H1 (cell line): Measurements from ENCODE around the gene PRICKLE1. TPM values are rescaled to one million over a fixed set of nuclear protein-coding genes. Genes with fewer than 3 reads are reported as not detected.

Source experiments
- CTCF ChIA-PET: fragments of 300-600 bp; sonication (Branson Sonifier 250); formaldehyde crosslinking; loops from one replicate; lab custom pipeline; 2021; ENCODE audit not compliant: partially characterized antibody; lab: Charles Lee
- POLR2A ChIA-PET: fragments of 300-600 bp; sonication (Branson Sonifier 250); formaldehyde crosslinking; loops from one replicate; lab custom pipeline; 2021; ENCODE audit warnings: inconsistent platforms; ENCODE audit not compliant: partially characterized antibody; lab: Charles Lee
- DNase-seq, 2 experiments: peaks; one replicate each; pipeline versions ENCODE4 v3.0.0 to v3.0.0-alpha.2; 2010 to 2022; ENCODE audit warnings: low spot score in 2 of 2, low read depth in 1 of 2, mixed read lengths in 1 of 2
- FAIRE-seq: peaks from 2 replicates; lab custom pipeline; 2011; peaks lifted over from hg19 to GRCh38; lab: Jason Lieb, UNC
- H2AFZ ChIP-seq: 2 replicates; pipeline ENCODE4 v1.8.1; 2012; ENCODE audit warnings: low read length, inconsistent platforms
- H2AK5ac ChIP-seq: 2 replicates; pipeline ENCODE4 v1.6.1; 2013; ENCODE audit warnings: low read depth, low read length
- H2BK120ac ChIP-seq: replicated peaks from 2 replicates; pipeline ENCODE3; 2013; ENCODE audit warnings: low read depth, low read length, inconsistent platforms
- H2BK12ac ChIP-seq: 2 replicates; pipeline ENCODE4 v1.6.1; 2013; ENCODE audit warnings: low read depth, low read length
- H2BK15ac ChIP-seq: 2 replicates; pipeline ENCODE4 v1.6.1; 2013; ENCODE audit warnings: low read length
- H2BK20ac ChIP-seq: 2 replicates; pipeline ENCODE4 v1.6.1; 2013; ENCODE audit warnings: low read length
- H2BK5ac ChIP-seq: 2 replicates; pipeline ENCODE4 v1.6.1; 2013; ENCODE audit warnings: low read depth, low read length
- H3K14ac ChIP-seq: 2 replicates; pipeline ENCODE4 v1.6.1; 2013; ENCODE audit warnings: inconsistent platforms; ENCODE audit not compliant: insufficient read length
- H3K18ac ChIP-seq: 2 replicates; pipeline ENCODE4 v1.6.1; 2013; ENCODE audit warnings: low read length; ENCODE audit errors: extremely low read depth
- H3K23ac ChIP-seq: 2 replicates; pipeline ENCODE4 v1.6.1; 2013; ENCODE audit warnings: inconsistent platforms; ENCODE audit not compliant: insufficient read length
- H3K23me2 ChIP-seq: 2 replicates; pipeline ENCODE4 v1.6.1; 2013; ENCODE audit warnings: low read depth, low read length
- H3K27ac ChIP-seq: 2 replicates; pipeline ENCODE4 v1.6.1; 2011; ENCODE audit warnings: low read depth, low read length, inconsistent platforms
- H3K27me3 ChIP-seq, 4 experiments: replicated peaks in 1 of 4; 1 replicate in 1 of 4; 2 replicates in 3 of 4; pipeline versions ENCODE4 v1.6.1 to v1.8.1; 2011 to 2013; ENCODE audit warnings: low read length in 3 of 4, mild to moderate bottlenecking in 3 of 4, inconsistent platforms in 2 of 4, mixed read lengths in 2 of 4, moderate library complexity in 1 of 4; ENCODE audit not compliant: control insufficient read depth in 3 of 4, insufficient read depth in 3 of 4; ENCODE audit errors: extremely low read depth in 1 of 4
- H3K36me3 ChIP-seq, 4 experiments: 2 replicates each; pipeline versions ENCODE4 v1.6.1 to v1.8.1; 2011 to 2013; ENCODE audit warnings: mild to moderate bottlenecking in 4 of 4, low read length in 3 of 4, moderate library complexity in 2 of 4, control low read depth in 1 of 4, inconsistent platforms in 1 of 4; ENCODE audit not compliant: insufficient read depth in 4 of 4, control insufficient read depth in 2 of 4
- H3K4ac ChIP-seq: replicated peaks from 2 replicates; pipeline ENCODE3; 2013; ENCODE audit warnings: low read length, low read depth, mixed read lengths, inconsistent platforms; ENCODE audit not compliant: insufficient read length
- H3K4me1 ChIP-seq, 4 experiments: replicated peaks in 1 of 4; 1 replicate in 1 of 4; 2 replicates in 3 of 4; pipeline versions ENCODE4 v1.6.1 to v1.8.1; 2011 to 2013; ENCODE audit warnings: low read length in 3 of 4, inconsistent platforms in 2 of 4, mixed read lengths in 1 of 4; ENCODE audit not compliant: insufficient read depth in 4 of 4, control insufficient read depth in 3 of 4
- H3K4me2 ChIP-seq, 2 experiments: 2 replicates each; pipeline versions ENCODE4 v1.6.1 to v1.8.1; 2011 to 2013; ENCODE audit warnings: low read depth in 2 of 2, low read length in 2 of 2, control low read depth in 1 of 2, inconsistent platforms in 1 of 2, mild to moderate bottlenecking in 1 of 2; ENCODE audit not compliant: insufficient read depth in 1 of 2
- H3K4me3 ChIP-seq, 4 experiments: fragments of 200-600, 300-600 bp in 1 of 4; sonication (generic), shearing (Covaris generic), sonication (Bioruptor Twin) in 1 of 4; 2 replicates each; pipeline versions ENCODE4 v1.5.1 to v1.8.1; 2011 to 2016; ENCODE audit warnings: low read length in 4 of 4, low read depth in 3 of 4, control low read depth in 2 of 4, inconsistent platforms in 2 of 4, mild to moderate bottlenecking in 2 of 4, mixed read lengths in 1 of 4, moderate library complexity in 1 of 4; ENCODE audit not compliant: insufficient read depth in 2 of 4; ENCODE audit errors: extremely low read depth in 1 of 4
- H3K56ac ChIP-seq: replicated peaks from 2 replicates; pipeline ENCODE3; 2013; ENCODE audit warnings: low read depth, mild to moderate bottlenecking, mixed read lengths, low read length, inconsistent platforms; ENCODE audit not compliant: insufficient read length
- H3K79me1 ChIP-seq: 2 replicates; pipeline ENCODE4 v1.6.1; 2013; ENCODE audit warnings: low read depth, low read length, control low read depth
- H3K79me2 ChIP-seq, 2 experiments: 2 replicates each; pipeline versions ENCODE4 v1.6.1 to v1.8.1; 2012 to 2013; ENCODE audit warnings: low read length in 2 of 2, mild to moderate bottlenecking in 2 of 2, inconsistent platforms in 1 of 2; ENCODE audit not compliant: insufficient read depth in 2 of 2, control insufficient read depth in 1 of 2
- H3K9ac ChIP-seq, 4 experiments: replicated peaks in 1 of 4; 1 replicate in 1 of 4; 2 replicates in 3 of 4; pipeline versions ENCODE4 v1.6.1 to v1.8.1; 2011 to 2013; ENCODE audit warnings: low read depth in 3 of 4, low read length in 3 of 4, control low read depth in 2 of 4, mild to moderate bottlenecking in 2 of 4, moderate library complexity in 2 of 4, inconsistent platforms in 1 of 4; ENCODE audit errors: extremely low read depth in 1 of 4
- H3K9me3 ChIP-seq, 2 experiments: 2 replicates each; pipeline versions ENCODE4 v1.6.1 to v1.8.1; 2012 to 2013; ENCODE audit warnings: mild to moderate bottlenecking in 2 of 2, moderate library complexity in 2 of 2, control low read depth in 1 of 2, inconsistent platforms in 1 of 2, low read depth in 1 of 2, low read length in 1 of 2, mixed read lengths in 1 of 2; ENCODE audit not compliant: insufficient read depth in 2 of 2
- H4K20me1 ChIP-seq, 2 experiments: replicated peaks in 1 of 2; 2 replicates each; pipeline versions ENCODE3 to v1.8.1; 2011 to 2013; ENCODE audit warnings: inconsistent platforms in 2 of 2, low read length in 2 of 2, mild to moderate bottlenecking in 1 of 2; ENCODE audit not compliant: insufficient read depth in 2 of 2, control insufficient read depth in 1 of 2
- H4K5ac ChIP-seq: 2 replicates; pipeline ENCODE4 v1.6.1; 2013; ENCODE audit warnings: low read length, low read depth, mixed read lengths, inconsistent platforms; ENCODE audit not compliant: insufficient read length
- H4K8ac ChIP-seq: 2 replicates; pipeline ENCODE4 v1.8.0; 2013; ENCODE audit warnings: mild to moderate bottlenecking, moderate library complexity, low read length, inconsistent platforms; ENCODE audit not compliant: insufficient read depth; ENCODE audit errors: extremely low read depth
- H4K91ac ChIP-seq: replicated peaks from 2 replicates; pipeline ENCODE3; 2013; ENCODE audit warnings: low read length, mixed read lengths, inconsistent platforms; ENCODE audit not compliant: insufficient read length
- ATF2 ChIP-seq: IDR thresholded peaks from 2 replicates; pipeline ENCODE4 v1.6.1; 2012; ENCODE audit warnings: low read length, inconsistent platforms
- BCL11A ChIP-seq, 2 experiments: IDR thresholded peaks; one replicate each; pipeline ENCODE4 v1.6.1; 2011; ENCODE audit warnings: low read depth in 2 of 2, low read length in 2 of 2, mild to moderate bottlenecking in 2 of 2
- CBX8 ChIP-seq: fragments of 300-800, 300-1000 bp; sonication (generic); IDR thresholded peaks from 2 replicates; pipeline ENCODE4 v1.7.1; 2016; ENCODE audit warnings: low read depth, low read length, borderline replicate concordance
- EGR1 ChIP-seq: IDR thresholded peaks from 2 replicates; pipeline ENCODE4 v1.6.1; 2011; ENCODE audit warnings: low read depth, low read length, borderline replicate concordance
- GABPA ChIP-seq: IDR thresholded peaks from 2 replicates; pipeline ENCODE4 v1.6.1; 2011; ENCODE audit warnings: mild to moderate bottlenecking, low read length, moderate library complexity, borderline replicate concordance; ENCODE audit not compliant: insufficient read depth
- HDAC6 ChIP-seq: IDR thresholded peaks from one replicate; pipeline ENCODE4 v1.7.1; 2012; ENCODE audit warnings: low read depth, mild to moderate bottlenecking, inconsistent platforms, low read length, moderate library complexity
- SIN3A ChIP-seq, 2 experiments: IDR thresholded peaks in 1 of 2; conservative IDR thresholded peaks in 1 of 2; 2 replicates each; pipeline ENCODE4 v1.6.1; 2011 to 2012; ENCODE audit warnings: low read length in 2 of 2, improper control_type of control experiment in 1 of 2, low read depth in 1 of 2, mild to moderate bottlenecking in 1 of 2
- SIX5 ChIP-seq: IDR thresholded peaks from 2 replicates; pipeline ENCODE4 v1.6.1; 2011; ENCODE audit warnings: mild to moderate bottlenecking, low read depth, low read length
- SUZ12 ChIP-seq: fragments of 200-600 bp; sonication (generic); IDR thresholded peaks from 2 replicates; pipeline ENCODE4 v1.6.1; 2012; ENCODE audit warnings: mild to moderate bottlenecking, inconsistent platforms, low read length, moderate library complexity, mixed read lengths
- TAF7 ChIP-seq: optimal IDR thresholded peaks from 2 replicates; pipeline ENCODE3; 2011; ENCODE audit warnings: low read depth, mild to moderate bottlenecking, inconsistent platforms, low read length, moderate library complexity, borderline replicate concordance
- ZNF274 ChIP-seq: IDR thresholded peaks from 2 replicates; pipeline ENCODE4 v1.7.0; 2012; ENCODE audit warnings: low read length, borderline replicate concordance; ENCODE audit errors: extremely low read depth
- WGBS, 2 experiments: shearing (Covaris generic) in 1 of 2; methylation state at CpG; one replicate each; pipeline versions ENCODE4 v1.1.6 to v1.1.7; 2013 to 2015; ENCODE audit warnings: low lambda C conversion rate in 2 of 2, mixed read lengths in 2 of 2, inconsistent platforms in 1 of 2, low coverage in 1 of 2, missing lambda C conversion rate in 1 of 2; ENCODE audit not compliant: insufficient replicate concordance in 2 of 2, insufficient coverage in 1 of 2, insufficient read length in 1 of 2; ENCODE audit errors: extremely low coverage in 1 of 2, missing lambda C conversion rate in 1 of 2; 5-methylcytosine and 5-hydroxymethylcytosine counted together
- polyA plus RNA-seq, 7 experiments: library from polyadenylated mRNA; depleted of rRNA in 3 of 7; stranded (reverse) in 5 of 7; unstranded in 2 of 7; fragments of >200 nt in 5 of 7; fragments of 200-250 nt in 2 of 7; gene quantifications; 1 replicate in 5 of 7; 2 replicates in 1 of 7; 4 replicates in 1 of 7; pipeline versions ENCODE4 v1.2.1 to v1.2.3, GENCODE V29; 2011 to 2013; ENCODE audit warnings: missing spikeins in 2 of 7, mixed read lengths in 2 of 7
- total RNA-seq: library from RNA; stranded (reverse); fragmentation: NEBNext Ultra II Directional; extraction: Animal tissue kit (Norgen Biotek cat#: 25700); gene quantifications from 2 replicates; pipeline ENCODE4 v1.2.1, GENCODE V29; 2021

The PRICKLE1 gene
- total and polyA plus RNA-seq, 2 of the 8 experiments (the other 6 are each of a cell fraction or from before 2014, with no cell fraction given): 14.0 to 22.4 TPM

GRCh38 chr12:42485823-42486222 lies 103.7 kb downstream of the PRICKLE1 start:
- H3K4me3 ChIP-seq: peak overlapping the region in 1 of 4 experiments; percentile 71; a peak in 3 of 8 replicates
- H3K4ac ChIP-seq: no peak overlapping the region
- WGBS, 2 experiments: 0% methylated on average over 3 of the region's 3 CpGs; no CpG with 5 or more reads in 1 of the 2 experiments
- H2AK5ac ChIP-seq: no peak overlapping the region
- no peak overlapping the region for H3K27ac ChIP-seq
- H3K36me3 ChIP-seq: no peaks in the 10 kb centered on the region
- no peak overlapping the region for H4K5ac ChIP-seq
- no peak overlapping the region for H2BK20ac ChIP-seq
- CTCF ChIA-PET: interaction anchor here (0.8 to 10.7 kb wide), 5 partner anchors 10 to 89 kb away, joined by 3 to 104 read pairs (median 4); no protein-coding TSS in a partner anchor
- H3K9me3 ChIP-seq: no peaks in the 10 kb centered on the region
- H3K79me1 ChIP-seq: no peaks in the 10 kb centered on the region
- no peak overlapping the region for H3K14ac ChIP-seq
- no peak overlapping the region for H3K9ac ChIP-seq
- peaks cover 0 to 25% of the 10 kb centered on the region in 2 experiments; a peak in 3 of 4 replicates for H3K79me2 ChIP-seq
- no peak overlapping the region for H2BK5ac ChIP-seq
- POLR2A ChIA-PET: interaction anchor here (0.5 to 3.5 kb wide), 11 partner anchors 14 to 1794 kb away, joined by 3 to 39 read pairs (median 3); partner anchors contain the start of gene CNTN1
- FAIRE-seq: peak; percentile 99
- no peak overlapping the region for H3K56ac ChIP-seq
- H3K23ac ChIP-seq: no peak overlapping the region
- H2BK120ac ChIP-seq: no peak overlapping the region
- H2AFZ ChIP-seq: no peak overlapping the region
- H3K4me2 ChIP-seq: peak overlapping the region; percentile 75 to 90; a peak in 3 of 4 replicates
- H2BK15ac ChIP-seq: no peak overlapping the region
- H4K91ac ChIP-seq: no peak overlapping the region
- H3K4me1 ChIP-seq: peaks cover 11 to 21% (median 18%) of the 10 kb centered on the region in 4 experiments; a peak in 6 of 7 replicates
- peaks cover 0 to 9% of the 10 kb centered on the region in 2 experiments for H4K20me1 ChIP-seq
- no peak overlapping the region; the same call in 1 of the 2 replicates for H2BK12ac ChIP-seq
- peaks cover 0 to 4% (median 3%) of the 10 kb centered on the region in 4 experiments; a peak in 4 of 7 replicates for H3K27me3 ChIP-seq
- no peak overlapping the region for H4K8ac ChIP-seq
- peak; percentile 51 to 70 for DNase-seq
- H3K23me2 ChIP-seq: peaks cover 12% of the 10 kb centered on the region
- no peak overlapping the region for H3K18ac ChIP-seq
- no peak for TF ChIP-seq TAF7
- no peak for TF ChIP-seq SIX5
- TF ChIP-seq GABPA: no peak
- no peak for TF ChIP-seq ZNF274
- TF ChIP-seq CBX8: no peak
- TF ChIP-seq EGR1: no peak
- TF ChIP-seq ATF2: no peak
- TF ChIP-seq HDAC6: no peak
- TF ChIP-seq SIN3A (conservative IDR thresholded peaks at IDR 0.05 in 1 of 2, IDR thresholded peaks at IDR 0.05 in 1 of 2; ENCODE audit: low read depth in 1 of 2, low read length in 2 of 2): 0 out of 4 replicates have a peak, but pooled peaks of 1 of the 2 experiments have one; percentile 47
- TF ChIP-seq SUZ12: no peak
- TF ChIP-seq BCL11A (IDR thresholded peaks at IDR 0.05; ENCODE audit: low read depth in 2 of 2, low read length in 2 of 2): no peak
